Hindlimb muscle (tissue), 1 donor: ENCODE data around the gene NUP98. TPM values are rescaled to one million over a fixed set of nuclear protein-coding genes. Genes with fewer than 3 reads are reported as not detected.
"Not testable (repeated sequence)": the region's sequence is repeated elsewhere in the genome, so short reads cannot be mapped to it uniquely, and the experiment has no call there.

Experiments
- DNase-seq: peaks from one replicate; pipeline ENCODE4 v3.0.0-alpha.2; 2013
- polyA plus RNA-seq: library from polyadenylated mRNA; unstranded; fragments of 120-200 nt; gene quantifications from one replicate; pipeline ENCODE4 v1.2.1, GENCODE V29; 2013; ENCODE audit not compliant: insufficient read length

The NUP98 gene
- polyA plus RNA-seq, 1 donor = 40.1 TPM

GRCh38 chr11:3667149-3668035 lies 130.0 kb downstream of the NUP98 start:
- no peak for DNase-seq

DNA sequence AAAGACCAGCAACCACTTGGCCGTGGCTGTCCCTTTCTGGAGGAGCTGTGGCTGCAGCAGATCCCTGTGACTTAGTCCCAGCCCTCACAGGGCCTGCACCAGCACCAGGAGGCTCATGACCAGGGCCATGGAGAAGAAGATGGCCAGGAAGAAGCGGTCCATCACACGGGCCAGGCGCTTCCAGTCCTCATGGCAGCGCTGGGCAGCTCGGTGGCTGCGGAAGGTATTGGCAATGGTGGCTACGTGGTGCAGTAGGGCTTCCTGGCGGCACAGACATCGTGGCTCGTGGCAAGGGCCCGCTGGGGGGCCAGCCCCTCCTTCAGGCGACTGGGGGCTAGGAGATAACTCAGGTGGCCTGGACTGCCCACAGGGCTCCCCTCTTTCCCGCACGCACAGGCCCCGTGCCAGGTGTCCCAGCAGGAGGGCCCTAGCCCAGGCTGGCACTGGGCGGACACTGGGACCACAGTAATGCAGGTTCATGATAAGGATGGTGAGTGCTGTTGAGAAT lies 131.3 kb downstream of the NUP98 start:
- no peak for DNase-seq

DNA sequence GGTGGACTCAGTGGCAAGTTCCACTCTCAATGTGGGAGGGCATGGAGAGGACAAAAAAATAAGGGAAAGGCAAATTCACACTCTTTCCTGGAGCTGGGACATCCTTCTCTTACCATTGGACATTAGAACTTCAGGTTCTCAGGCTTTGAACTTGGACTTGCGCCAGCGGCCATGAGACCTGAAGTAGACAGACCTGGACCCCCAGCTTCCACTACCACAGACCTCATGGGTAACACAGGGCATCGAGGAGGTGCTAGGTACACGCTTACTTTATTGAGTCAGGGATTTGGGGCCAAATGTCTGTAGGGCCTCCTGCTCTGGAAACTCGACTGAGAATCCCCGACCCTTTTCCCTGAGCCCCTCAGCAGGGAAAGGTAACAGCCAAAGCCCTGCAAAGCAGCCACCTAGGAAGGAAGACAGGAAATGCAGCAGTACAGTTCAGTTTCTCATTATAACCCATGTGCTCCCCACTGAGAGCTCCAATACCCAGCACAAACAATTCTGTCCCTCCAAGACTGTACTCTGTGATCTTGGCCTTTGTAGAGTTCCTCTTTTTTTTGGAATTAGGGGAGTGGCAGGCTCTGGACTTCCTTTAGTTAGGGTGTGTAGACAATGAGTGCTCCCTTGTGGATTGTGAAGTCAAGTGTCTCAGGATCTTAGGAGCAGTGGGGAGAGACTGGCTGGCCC lies 131.9 kb downstream of the NUP98 start:
- DNase-seq = no peak

GRCh38 chr11:3664032-3664630 lies 133.2 kb downstream of the NUP98 start:
- no peak for DNase-seq

DNA sequence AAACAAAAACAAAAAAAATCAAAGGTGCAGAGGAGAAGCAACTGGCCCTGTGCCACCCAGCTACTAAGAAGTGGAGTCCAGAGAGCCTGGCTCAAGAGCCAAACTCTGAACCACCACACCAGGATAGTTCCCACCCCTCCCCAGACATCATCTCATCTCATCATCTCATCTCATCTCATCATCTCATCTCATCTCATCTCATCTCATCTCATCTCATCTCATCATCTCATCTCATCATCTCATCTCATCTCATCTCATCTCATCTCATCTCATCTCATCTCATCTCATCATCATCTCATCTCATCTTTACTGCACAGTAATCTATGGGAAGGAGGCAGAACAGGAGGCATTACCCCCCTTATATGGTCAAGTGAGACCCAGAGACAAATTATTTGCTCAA lies 134.5 kb downstream of the NUP98 start:
- no peak for DNase-seq

DNA sequence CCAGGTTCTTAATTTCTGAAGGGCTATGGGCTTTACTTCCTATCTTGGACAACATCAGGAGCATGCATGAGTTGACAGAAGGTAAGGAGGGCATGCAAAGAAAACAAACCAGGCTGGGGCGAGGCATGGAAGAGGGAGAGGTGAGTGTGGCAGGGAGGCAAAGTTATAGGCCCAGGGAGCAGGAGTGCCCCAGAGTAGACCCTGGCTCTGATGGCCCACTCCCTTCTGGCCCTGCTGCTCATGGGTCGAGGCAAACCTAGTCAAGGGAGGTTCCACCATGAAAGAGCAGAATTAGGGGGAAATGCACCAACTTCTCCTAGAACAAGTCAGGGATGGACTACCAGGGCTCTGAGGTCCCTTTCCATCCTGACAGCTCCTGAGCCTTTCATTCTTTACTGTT lies 136.4 kb downstream of the NUP98 start:
- DNase-seq = no peak

GRCh38 chr11:3659595-3660515 lies 137.5 kb downstream of the NUP98 start:
- DNase-seq = no peak

GRCh38 chr11:3658252-3658651 lies 139.1 kb downstream of the NUP98 start:
- no peak for DNase-seq

DNA sequence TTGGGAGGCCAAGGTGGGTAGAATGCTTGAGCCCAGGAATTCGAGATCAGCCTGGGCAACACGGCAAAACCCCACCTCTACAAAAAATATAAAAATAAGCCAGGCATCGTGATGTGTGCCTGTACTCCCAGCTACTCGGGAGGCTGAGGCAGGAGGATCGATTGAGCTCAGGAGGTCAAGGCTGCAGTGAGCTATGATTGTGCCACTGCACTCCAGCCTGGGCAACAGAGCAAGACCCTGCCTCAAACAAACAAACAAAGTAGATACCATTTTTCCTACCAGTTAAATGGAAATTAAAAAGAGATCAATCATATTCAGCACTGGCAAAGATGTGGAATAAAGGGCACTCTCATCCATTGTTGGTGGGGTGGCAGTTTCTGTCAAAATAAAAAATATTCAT lies 140.0 kb downstream of the NUP98 start:
- not testable (repeated sequence) for DNase-seq

- no peak for DNase-seq
Measured at GRCh38 chr11:3655547-3655946, 141.8 kb downstream of the NUP98 start.

- DNase-seq = not testable (repeated sequence)
Measured at GRCh38 chr11:3652514-3652913, 144.8 kb downstream of the NUP98 start.

GRCh38 chr11:3649374-3649773 lies 148.0 kb downstream of the NUP98 start:
- not testable (repeated sequence) for DNase-seq

GRCh38 chr11:3648843-3649242 lies 148.5 kb downstream of the NUP98 start:
- not testable (repeated sequence) for DNase-seq

DNA sequence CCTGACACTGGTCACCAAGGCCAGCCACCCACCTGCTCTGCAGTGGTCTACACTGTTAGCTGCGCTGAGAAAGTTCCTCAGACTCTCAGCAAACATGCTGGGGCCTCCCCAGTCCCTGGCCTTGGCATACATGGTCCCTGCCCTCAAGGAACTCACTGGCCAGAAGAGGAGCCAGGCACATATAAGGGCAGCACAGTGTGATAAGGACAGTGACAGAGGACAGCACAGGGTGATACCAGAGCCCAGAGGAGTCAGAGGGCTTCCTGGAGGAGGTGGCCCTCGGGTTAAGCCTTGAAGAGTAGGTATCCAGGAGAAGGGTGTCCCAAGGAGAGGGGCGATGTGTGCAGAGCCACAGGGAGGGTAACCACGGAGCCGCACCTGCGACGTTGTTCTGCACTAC lies 151.8 kb downstream of the NUP98 start:
- DNase-seq = no peak

DNA sequence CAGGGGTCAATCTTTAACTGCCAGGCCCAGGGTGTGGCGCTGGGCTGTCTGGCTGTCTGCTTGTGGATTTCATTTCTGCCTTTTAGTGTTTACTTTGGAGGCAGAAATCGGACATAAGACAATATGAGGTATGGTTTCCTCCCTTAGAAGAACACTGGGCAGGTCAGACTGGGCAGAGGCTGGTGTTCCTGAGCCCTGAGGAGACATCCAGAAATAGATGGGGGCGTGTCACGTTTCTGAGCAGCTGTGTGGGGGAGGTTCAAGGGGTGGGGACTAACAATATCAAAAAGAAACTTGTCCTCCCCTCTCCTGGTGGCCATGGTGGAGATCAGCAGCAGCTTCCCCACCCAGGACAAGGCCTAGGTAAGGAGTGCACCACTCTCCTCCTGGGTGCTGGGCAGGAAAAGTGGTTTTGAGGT lies 152.5 kb downstream of the NUP98 start, which contains the start of gene ART1:
ART1 (plus strand) TSS at position 312 of the 419 bp plus-strand sequence. CDS start 14,086 bp downstream, outside the sequence.
- DNase-seq = no peak

- not testable (repeated sequence) for DNase-seq
Measured at GRCh38 chr11:3643102-3643546, 154.2 kb downstream of the NUP98 start.

DNA sequence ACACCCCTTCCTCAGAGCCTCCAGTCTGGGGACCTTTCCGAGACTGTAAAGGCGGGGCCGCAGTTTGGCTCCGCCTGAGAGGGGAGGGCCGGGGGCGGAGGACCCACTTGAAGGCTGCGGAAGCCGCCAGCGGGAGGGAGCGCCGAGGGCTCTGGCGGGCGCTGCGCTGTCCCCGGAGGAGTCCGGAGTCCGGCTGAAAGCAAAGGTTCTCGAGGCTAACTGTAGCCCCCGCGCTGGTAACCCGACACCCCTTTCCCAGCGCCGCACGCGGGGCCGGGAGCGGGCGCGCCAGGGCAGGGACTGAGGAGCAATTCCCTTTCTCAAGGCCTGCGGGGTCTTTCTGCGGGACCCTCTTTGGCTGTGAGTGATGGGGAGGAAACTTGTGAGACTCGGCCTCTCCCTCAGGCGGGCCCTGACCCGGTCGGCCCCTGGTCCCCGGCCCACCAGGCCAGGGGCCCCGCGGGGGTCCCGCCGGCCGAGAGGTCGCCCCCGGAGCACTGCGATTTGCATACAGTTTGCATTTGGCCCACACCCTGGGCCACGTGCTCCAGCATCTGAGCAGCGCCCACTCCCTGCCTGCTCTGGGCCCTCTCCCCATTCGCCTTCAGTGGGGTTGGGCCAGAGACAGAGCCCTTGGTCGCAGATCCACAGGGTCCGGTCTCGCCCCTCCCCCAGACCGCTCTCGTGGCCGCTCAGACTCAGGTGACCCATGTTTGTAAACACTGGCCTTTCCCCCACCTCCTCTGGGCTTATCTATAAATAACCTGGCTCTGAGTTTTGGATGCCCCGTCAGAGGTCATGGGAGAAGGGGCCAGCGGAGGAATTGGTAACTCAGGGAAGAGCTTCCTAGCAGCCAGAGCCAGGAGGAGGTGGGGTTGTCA lies 155.0 kb downstream of the NUP98 start:
- DNase-seq = peak; percentile 86

- DNase-seq = no peak
Measured at GRCh38 chr11:3641701-3642070, 155.7 kb downstream of the NUP98 start, which contains the start of gene ART5. TSS of gene ART5 (minus strand) at chr11:3641992. CDS start at chr11:3641862, 130 bp downstream.

DNA sequence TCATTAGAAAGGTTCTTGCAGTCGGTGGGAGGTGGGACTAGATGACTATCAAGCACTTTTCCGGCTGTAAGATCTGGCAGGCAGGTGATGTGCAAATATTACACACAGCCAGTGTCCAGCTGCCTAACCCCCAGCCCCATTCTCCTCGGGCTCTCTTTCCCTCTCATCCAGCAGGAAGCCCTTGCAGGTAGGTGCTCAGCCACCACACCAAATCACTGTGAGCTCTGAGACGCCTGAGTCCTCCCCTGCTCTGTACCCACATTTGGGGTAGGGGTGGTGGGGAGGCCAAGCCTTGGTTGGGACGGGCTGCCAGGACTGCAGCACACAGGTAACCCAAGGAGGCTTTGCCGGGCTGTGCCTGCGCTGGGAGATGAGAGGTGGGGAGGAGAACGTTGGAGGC lies 156.2 kb downstream of the NUP98 start:
- no peak for DNase-seq

GRCh38 chr11:3639841-3640240 lies 157.5 kb downstream of the NUP98 start:
- DNase-seq = no peak

GRCh38 chr11:3638513-3638912 lies 158.8 kb downstream of the NUP98 start:
- no peak for DNase-seq
